IPS-18a (cell line): ENCODE data around the gene RING1.

Experiments
- H3K27ac ChIP-seq: one replicate; pipeline ENCODE4 v1.5.1; 2013; ENCODE audit warnings: low read length
- H3K27me3 ChIP-seq: one replicate; pipeline ENCODE4 v1.6.1; 2013; ENCODE audit warnings: mild to moderate bottlenecking, low read length; ENCODE audit not compliant: control insufficient read depth, insufficient read depth
- H3K36me3 ChIP-seq: one replicate; pipeline ENCODE4 v1.6.1; 2013; ENCODE audit warnings: low read depth, low read length; ENCODE audit not compliant: control insufficient read depth
- H3K4me1 ChIP-seq: one replicate; pipeline ENCODE4 v1.6.1; 2013; ENCODE audit warnings: low read depth, low read length; ENCODE audit not compliant: control insufficient read depth
- H3K4me3 ChIP-seq: one replicate; pipeline ENCODE4 v1.5.1; 2013; ENCODE audit warnings: low read length
- H3K9ac ChIP-seq: one replicate; pipeline ENCODE4 v1.6.1; 2013; ENCODE audit warnings: mild to moderate bottlenecking, low read length, moderate library complexity
- H3K9me3 ChIP-seq: one replicate; pipeline ENCODE4 v1.6.1; 2013; ENCODE audit warnings: low read depth, low read length; ENCODE audit not compliant: control insufficient read depth

RING1 gene

GRCh38 chr6:33167374-33168283, 40.7 kb upstream of the RING1 start:
- Histone ChIP-seq H3K4me3 (no peak overlapping the region), H3K36me3 (no peaks in the 10 kb centered on the region), H3K27me3 (peaks cover 2% of the 10 kb centered on the region), H3K9me3 (no peaks in the 10 kb centered on the region), H3K4me1 (no peaks in the 10 kb centered on the region), H3K27ac (no peak overlapping the region), H3K9ac (no peak overlapping the region)

GRCh38 chr6:33168284-33168601, 40.1 kb upstream of the RING1 start:
- H3K4me3 ChIP-seq: no peak overlapping the region
- no peaks in the 10 kb centered on the region for H3K27me3 ChIP-seq
- H3K27ac ChIP-seq: no peak overlapping the region
- H3K4me1 ChIP-seq: no peaks in the 10 kb centered on the region
- H3K9ac ChIP-seq: no peak overlapping the region
- H3K36me3 ChIP-seq: no peaks in the 10 kb centered on the region
- H3K9me3 ChIP-seq: no peaks in the 10 kb centered on the region

GRCh38 chr6:33168639-33169038, 39.7 kb upstream of the RING1 start:
- no peak overlapping the region for H3K9ac ChIP-seq
- H3K4me1 ChIP-seq: no peaks in the 10 kb centered on the region
- no peak overlapping the region for H3K27ac ChIP-seq
- H3K27me3 ChIP-seq: no peaks in the 10 kb centered on the region
- no peaks in the 10 kb centered on the region for H3K9me3 ChIP-seq
- no peaks in the 10 kb centered on the region for H3K36me3 ChIP-seq
- no peak overlapping the region for H3K4me3 ChIP-seq

GRCh38 chr6:33169291-33170175, 38.8 kb upstream of the RING1 start:
- H3K9ac ChIP-seq: no peak overlapping the region
- H3K4me1 ChIP-seq: no peaks in the 10 kb centered on the region
- H3K27me3 ChIP-seq: no peaks in the 10 kb centered on the region
- no peak overlapping the region for H3K4me3 ChIP-seq
- H3K27ac ChIP-seq: no peak overlapping the region
- H3K36me3 ChIP-seq: no peaks in the 10 kb centered on the region
- H3K9me3 ChIP-seq: no peaks in the 10 kb centered on the region

- Histone ChIP-seq H3K9me3 (no peaks in the 10 kb centered on the region), H3K4me1 (no peaks in the 10 kb centered on the region), H3K9ac (no peak overlapping the region), H3K27ac (no peak overlapping the region), H3K27me3 (no peaks in the 10 kb centered on the region), H3K4me3 (no peak overlapping the region), H3K36me3 (no peaks in the 10 kb centered on the region)
Observed at GRCh38 chr6:33170176-33171015, 37.9 kb upstream of the RING1 start.

GRCh38 chr6:33171016-33171879, 37.1 kb upstream of the RING1 start:
- Histone ChIP-seq H3K9ac (no peak overlapping the region), H3K27me3 (no peaks in the 10 kb centered on the region), H3K36me3 (no peaks in the 10 kb centered on the region), H3K4me1 (no peaks in the 10 kb centered on the region), H3K9me3 (no peaks in the 10 kb centered on the region), H3K27ac (no peak overlapping the region), H3K4me3 (no peak overlapping the region)

GRCh38 chr6:33171880-33172687, 36.2 kb upstream of the RING1 start:
- Histone ChIP-seq H3K9me3 (no peaks in the 10 kb centered on the region), H3K4me1 (no peaks in the 10 kb centered on the region), H3K27me3 (no peaks in the 10 kb centered on the region), H3K9ac (no peak overlapping the region), H3K4me3 (no peak overlapping the region), H3K36me3 (no peaks in the 10 kb centered on the region), H3K27ac (no peak overlapping the region)

GRCh38 chr6:33172688-33173534, 35.4 kb upstream of the RING1 start:
- Histone ChIP-seq H3K27me3 (no peaks in the 10 kb centered on the region), H3K4me1 (no peaks in the 10 kb centered on the region), H3K4me3 (no peak overlapping the region), H3K9me3 (no peaks in the 10 kb centered on the region), H3K27ac (no peak overlapping the region), H3K9ac (no peak overlapping the region), H3K36me3 (no peaks in the 10 kb centered on the region)

- H3K27ac ChIP-seq: no peak overlapping the region
- no peaks in the 10 kb centered on the region for H3K9me3 ChIP-seq
- no peaks in the 10 kb centered on the region for H3K36me3 ChIP-seq
- no peak overlapping the region for H3K4me3 ChIP-seq
- H3K4me1 ChIP-seq: no peaks in the 10 kb centered on the region
- H3K27me3 ChIP-seq: no peaks in the 10 kb centered on the region
- no peak overlapping the region for H3K9ac ChIP-seq
Observed at GRCh38 chr6:33173535-33174180, 34.6 kb upstream of the RING1 start.
